ENCODE data around the gene FBLL1. TPM values are rescaled to one million over a fixed set of nuclear protein-coding genes. Genes with fewer than 3 reads are reported as not detected.

FBLL1 gene
- polyA plus RNA-seq (2011; rRNA removed) (0.11 and 0.16 TPM in 2 replicates), polyA minus RNA-seq (2011; rRNA and poly(A)+ RNA removed) (0.46 TPM in 1 of 2 replicates, not detected in the other)

- no peak for DNase-seq (ENCODE audit: low read depth, low spot score)
- peaks cover 10% of the 10 kb centered on the region for H3K9me3 ChIP-seq (ENCODE audit: control insufficient read depth, insufficient read depth, low read length)
- no peak for TF ChIP-seq CTCF (IDR thresholded peaks at IDR 0.05; ENCODE audit: low read depth, low read length)
- CTCF ChIA-PET = no interaction called here
- no peak within 1 kb of the TSS for H3K27ac ChIP-seq (ENCODE audit: low read depth, low read length)
- POLR2A ChIA-PET = no interaction called here
- peaks cover 24% of the 10 kb centered on the region for H3K27me3 ChIP-seq (ENCODE audit: control insufficient read depth, insufficient read depth, low read length)
- H3K4me3 ChIP-seq (ENCODE audit: low read depth, low read length) = peak within 1 kb of the TSS; percentile 50
These were observed at the start of gene FBLL1 for GRCh38 chr5:168528521-168529373. Gene FBLL1, plus strand, starts transcription at chr5:168529305. Its CDS starts 200 bp downstream, at chr5:168529505.

- DNase-seq (ENCODE audit: low read depth, low spot score) = no peak
- Histone ChIP-seq H3K27me3 (ENCODE audit: control insufficient read depth, insufficient read depth, low read length) (no peaks in the 10 kb centered on the region), H3K4me3 (ENCODE audit: low read depth, low read length) (no peak overlapping the region), H3K27ac (ENCODE audit: low read depth, low read length) (no peak overlapping the region), H3K9me3 (ENCODE audit: control insufficient read depth, insufficient read depth, low read length) (no peaks in the 10 kb centered on the region)
- ChIA-PET CTCF (interaction anchor here (1.6 kb wide), 1 partner anchor 211 kb away, joined by 8 read pairs; no protein-coding TSS in a partner anchor), POLR2A (no interaction called here)
- TF ChIP-seq CTCF (IDR thresholded peaks at IDR 0.05; ENCODE audit: low read depth, low read length) = no peak
These were observed 48.5 kb upstream of the FBLL1 start for GRCh38 chr5:168480601-168481000.

- TF ChIP-seq CTCF (IDR thresholded peaks at IDR 0.05; ENCODE audit: low read depth, low read length) = no peak
- CTCF ChIA-PET = interaction anchor here (0.8 to 1.6 kb wide), 2 partner anchors 8 to 211 kb away, joined by 3 to 8 read pairs; no protein-coding TSS in a partner anchor
- Histone ChIP-seq H3K27ac (ENCODE audit: low read depth, low read length) (no peak overlapping the region), H3K9me3 (ENCODE audit: control insufficient read depth, insufficient read depth, low read length) (no peaks in the 10 kb centered on the region), H3K27me3 (ENCODE audit: control insufficient read depth, insufficient read depth, low read length) (no peaks in the 10 kb centered on the region), H3K4me3 (ENCODE audit: low read depth, low read length) (no peak overlapping the region)
- no peak for DNase-seq (ENCODE audit: low read depth, low spot score)
- POLR2A ChIA-PET = no interaction called here
These were observed 47.7 kb upstream of the FBLL1 start for GRCh38 chr5:168481330-168481788.

GRCh38 chr5:168482361-168482760, 46.7 kb upstream of the FBLL1 start:
- ChIA-PET POLR2A (no interaction called here), CTCF (interaction anchor here (1.2 to 7.8 kb wide), 3 partner anchors 187 to 213 kb away, joined by 4 to 104 read pairs (median 8); no protein-coding TSS in a partner anchor)
- H3K9me3 ChIP-seq (ENCODE audit: control insufficient read depth, insufficient read depth, low read length) = no peaks in the 10 kb centered on the region
- no peaks in the 10 kb centered on the region for H3K27me3 ChIP-seq (ENCODE audit: control insufficient read depth, insufficient read depth, low read length)
- no peak for TF ChIP-seq CTCF (IDR thresholded peaks at IDR 0.05; ENCODE audit: low read depth, low read length)
- DNase-seq (ENCODE audit: low read depth, low spot score) = no peak
- no peak overlapping the region for H3K4me3 ChIP-seq (ENCODE audit: low read depth, low read length)
- no peak overlapping the region for H3K27ac ChIP-seq (ENCODE audit: low read depth, low read length)

Data from AG04450 (cell line).